GM20431 (cell line): Measurements from ENCODE around the gene HADHA.

Source experiments
- in situ Hi-C: fragments of 300-500 bp; cut with MseI, MboI; formaldehyde crosslinking; loops from one replicate; pipeline ENCODE4 v1.15.0; 2020; ENCODE audit warnings: low sequenced_read_pairs; ENCODE audit not compliant: unreplicated experiment

Gene HADHA

GRCh38 chr2:26196683-26197418 lies 47.6 kb downstream of the HADHA start:
- in situ Hi-C loops = no loop called here

GRCh38 chr2:26195040-26195984 lies 49.1 kb downstream of the HADHA start:
- in situ Hi-C loops = no loop called here

GRCh38 chr2:26193578-26194231 lies 50.7 kb downstream of the HADHA start:
- in situ Hi-C loops = no loop called here

GRCh38 chr2:26191316-26192159 lies 52.9 kb downstream of the HADHA start:
- in situ Hi-C loops = no loop called here

- in situ Hi-C loops = no loop called here
These were observed 54.1 kb downstream of the HADHA start for GRCh38 chr2:26190369-26190768.

GRCh38 chr2:26189751-26190150 lies 54.7 kb downstream of the HADHA start:
- in situ Hi-C loops = no loop called here

GRCh38 chr2:26189123-26189522 lies 55.3 kb downstream of the HADHA start:
- in situ Hi-C loops = no loop called here

GRCh38 chr2:26187537-26188104 lies 56.8 kb downstream of the HADHA start:
- in situ Hi-C loops = no loop called here

GRCh38 chr2:26187114-26187513 lies 57.3 kb downstream of the HADHA start:
- in situ Hi-C loops = no loop called here

- in situ Hi-C loops = no loop called here
These were observed 58.3 kb downstream of the HADHA start for GRCh38 chr2:26185954-26186770.

GRCh38 chr2:26185304-26185928 lies 59.0 kb downstream of the HADHA start:
- in situ Hi-C loops = no loop called here

GRCh38 chr2:26184555-26185303 lies 59.7 kb downstream of the HADHA start:
- in situ Hi-C loops = no loop called here

GRCh38 chr2:26184121-26184520 lies 60.3 kb downstream of the HADHA start:
- in situ Hi-C loops = no loop called here

GRCh38 chr2:26182887-26183630 lies 61.4 kb downstream of the HADHA start:
- in situ Hi-C loops = no loop called here

- in situ Hi-C loops = no loop called here
These were observed 62.0 kb downstream of the HADHA start for GRCh38 chr2:26182441-26182840.

GRCh38 chr2:26179446-26179913 lies 65.0 kb downstream of the HADHA start:
- in situ Hi-C loops = no loop called here
